ENCODE results near the gene ENTR1.

ENTR1 gene

GRCh38 chr9:136410500-136411287, at the start of gene ENTR1, which contains the start of gene PMPCA:
ENTR1 (minus strand) TSS chr9:136410614; CDS start chr9:136410397, 217 bp downstream.
PMPCA (plus strand) TSS chr9:136410658; CDS start chr9:136410669, 11 bp downstream.
- peak; percentile 90 to 91 for DNase-seq (ENCODE audit: low read depth in 2 of 2)

GRCh38 chr9:136459425-136459824, 49.0 kb upstream of the ENTR1 start:
- no peak for DNase-seq (ENCODE audit: low read depth in 2 of 2)

- no peak for DNase-seq (ENCODE audit: low read depth in 2 of 2)
These were observed 46.9 kb upstream of the ENTR1 start for GRCh38 chr9:136457326-136457725.

- DNase-seq (ENCODE audit: low read depth in 2 of 2), result no peak
These were observed 45.8 kb upstream of the ENTR1 start for GRCh38 chr9:136456258-136456657.

GRCh38 chr9:136455043-136456002, 44.9 kb upstream of the ENTR1 start:
- no peak for DNase-seq (ENCODE audit: low read depth in 2 of 2)

- no peak for DNase-seq (ENCODE audit: low read depth in 2 of 2)
These were observed 43.8 kb upstream of the ENTR1 start for GRCh38 chr9:136454026-136454796.

- DNase-seq (ENCODE audit: low read depth in 2 of 2), result no peak
These were observed 42.9 kb upstream of the ENTR1 start for GRCh38 chr9:136453326-136453725.

- no peak for DNase-seq (ENCODE audit: low read depth in 2 of 2)
These were observed 40.9 kb upstream of the ENTR1 start for GRCh38 chr9:136451221-136451877.

GRCh38 chr9:136448655-136449054, 38.2 kb upstream of the ENTR1 start:
- DNase-seq (ENCODE audit: low read depth in 2 of 2), result no peak

- DNase-seq (ENCODE audit: low read depth in 2 of 2), result no peak
These were observed 36.9 kb upstream of the ENTR1 start for GRCh38 chr9:136447173-136447778.

GRCh38 chr9:136445799-136446198, 35.4 kb upstream of the ENTR1 start:
- no peak for DNase-seq (ENCODE audit: low read depth in 2 of 2)

GRCh38 chr9:136444102-136444501, 33.7 kb upstream of the ENTR1 start:
- no peak for DNase-seq (ENCODE audit: low read depth in 2 of 2)

- no peak for DNase-seq (ENCODE audit: low read depth in 2 of 2)
These were observed 33.3 kb upstream of the ENTR1 start for GRCh38 chr9:136443687-136444086.

GRCh38 chr9:136443087-136443486, 32.7 kb upstream of the ENTR1 start:
- DNase-seq (ENCODE audit: low read depth in 2 of 2), result no peak

- DNase-seq (ENCODE audit: low read depth in 2 of 2), result no peak
These were observed 31.9 kb upstream of the ENTR1 start for GRCh38 chr9:136442265-136442664.

- DNase-seq (ENCODE audit: low read depth in 2 of 2), result no peak
These were observed 31.3 kb upstream of the ENTR1 start for GRCh38 chr9:136441681-136442245.

- DNase-seq (ENCODE audit: low read depth in 2 of 2), result no peak
These were observed 30.8 kb upstream of the ENTR1 start for GRCh38 chr9:136441191-136441680.

- DNase-seq (ENCODE audit: low read depth in 2 of 2), result peak; percentile 72
These were observed 29.3 kb upstream of the ENTR1 start, which contains the start of gene INPP5E for GRCh38 chr9:136439481-136440408. INPP5E (minus strand) TSS chr9:136439845; CDS start chr9:136439419, 426 bp downstream.
